ENCODE results near the gene PORCN.

Gene PORCN

DNA sequence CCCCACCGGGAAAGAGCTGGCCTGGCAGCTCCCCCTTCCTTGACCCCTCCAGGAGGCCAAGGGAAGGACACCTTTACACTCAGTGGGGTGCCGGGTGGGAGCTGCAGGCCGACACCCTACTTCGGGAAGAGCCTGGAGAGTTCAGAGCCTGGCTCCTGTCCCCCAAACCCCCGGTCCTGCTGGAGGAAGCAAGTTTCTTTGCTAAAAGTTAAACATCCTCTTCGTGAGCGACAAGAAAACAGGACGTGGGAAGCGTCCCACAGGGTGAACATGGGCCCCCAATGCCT lies 35.1 kb upstream of the PORCN start:
- no CpG with 5 or more reads among the region's 9 CpGs for WGBS (ENCODE audit: extremely low coverage, insufficient coverage, low lambda C conversion rate)

DNA sequence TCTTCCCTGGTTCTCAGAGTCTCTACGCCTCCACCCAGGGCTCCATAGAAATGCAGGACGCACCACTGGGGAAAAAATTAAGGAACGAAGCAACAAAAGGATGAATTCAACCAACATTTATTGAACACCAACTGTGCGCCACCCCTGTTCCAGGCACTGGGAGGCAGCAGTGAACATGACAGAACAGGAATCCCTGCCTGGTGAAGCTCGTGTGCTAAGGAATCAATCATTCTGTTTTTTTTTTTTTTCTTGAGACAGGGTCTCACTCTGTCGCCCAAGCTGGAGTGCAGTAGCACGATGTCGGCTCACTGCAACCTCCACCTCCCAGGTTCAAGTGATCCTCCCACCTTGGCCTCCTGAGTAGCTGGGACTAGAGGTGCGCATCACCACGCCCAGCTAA lies 34.7 kb upstream of the PORCN start:
- H3K27ac ChIP-seq (ENCODE audit: low read depth, low read length) = no peak overlapping the region
- no peak overlapping the region for H4K8ac ChIP-seq (ENCODE audit: low read depth, low read length)
- H3K4me2 ChIP-seq (ENCODE audit: low read length) = no peak overlapping the region
- H3K18ac ChIP-seq (ENCODE audit: low read length) = no peak overlapping the region
- H3K27me3 ChIP-seq (ENCODE audit: insufficient read depth, low read length, poor library complexity) = no peaks in the 10 kb centered on the region
- no peak overlapping the region for H2BK5ac ChIP-seq (ENCODE audit: low read length)
- no peaks in the 10 kb centered on the region for H3K36me3 ChIP-seq (ENCODE audit: control insufficient read depth, insufficient read depth, low read length)
- H3K23ac ChIP-seq (ENCODE audit: low read length) = no peak overlapping the region
- H3K4me3 ChIP-seq (ENCODE audit: low read length) = no peak overlapping the region
- H3K56ac ChIP-seq (ENCODE audit: low read length) = peak overlapping the region; percentile 56
- WGBS (ENCODE audit: extremely low coverage, insufficient coverage, low lambda C conversion rate) = no CpG with 5 or more reads among the region's 10 CpGs
- H3K9ac ChIP-seq (ENCODE audit: low read length) = no peak overlapping the region
- no peak overlapping the region for H2BK120ac ChIP-seq (ENCODE audit: low read depth, low read length)
- H3K4me1 ChIP-seq (ENCODE audit: control insufficient read depth, low read depth, low read length) = no peaks in the 10 kb centered on the region
- H2BK15ac ChIP-seq (replicated peaks; ENCODE audit: low read depth) = no peak overlapping the region
- H3K4ac ChIP-seq (ENCODE audit: low read depth, low read length) = no peak overlapping the region
- no peak overlapping the region for H4K5ac ChIP-seq (ENCODE audit: low read length)
- H2AK5ac ChIP-seq (ENCODE audit: low read length) = no peak overlapping the region
- H3K79me1 ChIP-seq (ENCODE audit: low read length) = peaks cover 4% of the 10 kb centered on the region
- peak; percentile 47 for DNase-seq
- peaks cover 15% of the 10 kb centered on the region for H3K79me2 ChIP-seq (ENCODE audit: control insufficient read depth, insufficient read depth, low read length)

More for the DNA sequence above, 35.1 kb upstream of the PORCN start:
- H4K5ac ChIP-seq (ENCODE audit: low read length) = no peak overlapping the region
- no peak overlapping the region for H2BK5ac ChIP-seq (ENCODE audit: low read length)
- H3K56ac ChIP-seq (ENCODE audit: low read length) = peak overlapping the region; percentile 56
- H3K4me2 ChIP-seq (ENCODE audit: low read length) = no peak overlapping the region
- H3K27ac ChIP-seq (ENCODE audit: low read depth, low read length) = peak overlapping the region; percentile 69
- H3K79me1 ChIP-seq (ENCODE audit: low read length) = peaks cover 4% of the 10 kb centered on the region
- H2BK15ac ChIP-seq (replicated peaks; ENCODE audit: low read depth) = no peak overlapping the region
- no peak overlapping the region for H3K23ac ChIP-seq (ENCODE audit: low read length)
- peaks cover 15% of the 10 kb centered on the region for H3K79me2 ChIP-seq (ENCODE audit: control insufficient read depth, insufficient read depth, low read length)
- H3K4me3 ChIP-seq (ENCODE audit: low read length) = no peak overlapping the region
- H3K4ac ChIP-seq (ENCODE audit: low read depth, low read length) = no peak overlapping the region
- no peaks in the 10 kb centered on the region for H3K4me1 ChIP-seq (ENCODE audit: control insufficient read depth, low read depth, low read length)
- H2AK5ac ChIP-seq (ENCODE audit: low read length) = no peak overlapping the region
- no peak overlapping the region for H4K8ac ChIP-seq (ENCODE audit: low read depth, low read length)
- H3K18ac ChIP-seq (ENCODE audit: low read length) = no peak overlapping the region
- DNase-seq = no peak
- H3K27me3 ChIP-seq (ENCODE audit: insufficient read depth, low read length, poor library complexity) = no peaks in the 10 kb centered on the region
- no peak overlapping the region for H2BK120ac ChIP-seq (ENCODE audit: low read depth, low read length)
- H3K9ac ChIP-seq (ENCODE audit: low read length) = peak overlapping the region; percentile 8
- no peaks in the 10 kb centered on the region for H3K36me3 ChIP-seq (ENCODE audit: control insufficient read depth, insufficient read depth, low read length)

DNA sequence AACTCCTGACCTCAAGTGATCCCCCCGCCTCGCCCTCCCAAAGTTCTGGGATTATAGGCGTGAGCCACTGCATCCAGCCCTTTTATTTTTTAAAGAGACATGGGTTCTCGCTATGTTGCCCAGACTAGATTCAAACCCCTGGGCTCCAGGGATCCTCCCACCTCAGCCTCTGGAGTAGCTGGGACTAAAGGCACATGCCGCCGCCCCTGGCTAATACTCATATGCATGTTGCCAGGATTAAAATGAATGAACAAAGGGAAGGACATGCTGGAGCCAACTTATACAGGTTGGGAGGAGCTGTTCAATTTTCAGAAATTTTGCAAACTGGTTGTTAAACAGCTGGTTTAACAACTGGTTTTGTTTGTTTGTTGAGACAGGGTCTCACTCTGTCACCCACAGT lies 34.2 kb upstream of the PORCN start:
- Histone ChIP-seq H2BK5ac (ENCODE audit: low read length) (no peak overlapping the region), H2BK15ac (replicated peaks; ENCODE audit: low read depth) (no peak overlapping the region), H3K4me3 (ENCODE audit: low read length) (no peak overlapping the region), H3K79me1 (ENCODE audit: low read length) (peaks cover 4% of the 10 kb centered on the region), H3K4me2 (ENCODE audit: low read length) (no peak overlapping the region), H4K8ac (ENCODE audit: low read depth, low read length) (no peak overlapping the region), H3K4ac (ENCODE audit: low read depth, low read length) (no peak overlapping the region), H2AK5ac (ENCODE audit: low read length) (no peak overlapping the region), H3K27me3 (ENCODE audit: insufficient read depth, low read length, poor library complexity) (no peaks in the 10 kb centered on the region), H3K27ac (ENCODE audit: low read depth, low read length) (no peak overlapping the region), H3K36me3 (ENCODE audit: control insufficient read depth, insufficient read depth, low read length) (no peaks in the 10 kb centered on the region), H3K23ac (ENCODE audit: low read length) (no peak overlapping the region), H4K5ac (ENCODE audit: low read length) (no peak overlapping the region), H3K9ac (ENCODE audit: low read length) (no peak overlapping the region), H3K4me1 (ENCODE audit: control insufficient read depth, low read depth, low read length) (no peaks in the 10 kb centered on the region), H3K79me2 (ENCODE audit: control insufficient read depth, insufficient read depth, low read length) (peaks cover 15% of the 10 kb centered on the region), H2BK120ac (ENCODE audit: low read depth, low read length) (no peak overlapping the region), H3K18ac (ENCODE audit: low read length) (no peak overlapping the region), H3K56ac (ENCODE audit: low read length) (no peak overlapping the region)
- WGBS (ENCODE audit: extremely low coverage, insufficient coverage, low lambda C conversion rate) = no CpG with 5 or more reads among the region's 6 CpGs
- DNase-seq = no peak

DNA sequence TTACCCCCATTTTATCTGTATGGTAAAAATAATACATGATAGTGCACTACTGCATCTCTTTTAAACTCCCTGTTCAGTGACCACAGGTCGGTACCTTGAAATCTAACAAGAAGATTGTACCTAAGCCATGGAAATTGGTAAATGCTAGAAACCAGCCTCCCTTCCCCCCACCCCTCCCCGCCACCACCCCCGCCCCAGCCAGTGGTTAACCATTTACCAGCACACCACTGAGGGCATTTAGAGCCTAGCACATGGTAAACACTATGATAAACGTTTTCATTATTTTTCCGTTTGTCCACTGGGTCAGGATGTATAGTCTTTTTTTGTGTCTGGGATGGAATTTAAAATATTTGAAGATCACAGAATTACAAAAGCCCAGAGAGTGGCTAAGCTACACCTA lies 33.5 kb upstream of the PORCN start:
- H3K4ac ChIP-seq (ENCODE audit: low read depth, low read length) = no peak overlapping the region
- H3K56ac ChIP-seq (ENCODE audit: low read length) = peak overlapping the region; percentile 82
- H4K5ac ChIP-seq (ENCODE audit: low read length) = no peak overlapping the region
- peak overlapping the region; percentile 56 for H3K4me2 ChIP-seq (ENCODE audit: low read length)
- H3K23ac ChIP-seq (ENCODE audit: low read length) = no peak overlapping the region
- no peak overlapping the region for H3K27ac ChIP-seq (ENCODE audit: low read depth, low read length)
- WGBS (ENCODE audit: extremely low coverage, insufficient coverage, low lambda C conversion rate) = no CpG with 5 or more reads among the region's 5 CpGs
- H3K4me3 ChIP-seq (ENCODE audit: low read length) = peak overlapping the region; percentile 88
- peak; percentile 12 for DNase-seq
- no peak overlapping the region for H2BK15ac ChIP-seq (replicated peaks; ENCODE audit: low read depth)
- H3K79me1 ChIP-seq (ENCODE audit: low read length) = peaks cover 4% of the 10 kb centered on the region
- H2BK5ac ChIP-seq (ENCODE audit: low read length) = no peak overlapping the region
- no peaks in the 10 kb centered on the region for H3K27me3 ChIP-seq (ENCODE audit: insufficient read depth, low read length, poor library complexity)
- H4K8ac ChIP-seq (ENCODE audit: low read depth, low read length) = peak overlapping the region; percentile 13
- no peak overlapping the region for H2BK120ac ChIP-seq (ENCODE audit: low read depth, low read length)
- H3K4me1 ChIP-seq (ENCODE audit: control insufficient read depth, low read depth, low read length) = no peaks in the 10 kb centered on the region
- H3K79me2 ChIP-seq (ENCODE audit: control insufficient read depth, insufficient read depth, low read length) = peaks cover 15% of the 10 kb centered on the region
- peak overlapping the region; percentile 65 for H3K9ac ChIP-seq (ENCODE audit: low read length)
- no peak overlapping the region for H3K18ac ChIP-seq (ENCODE audit: low read length)
- no peak overlapping the region for H2AK5ac ChIP-seq (ENCODE audit: low read length)
- H3K36me3 ChIP-seq (ENCODE audit: control insufficient read depth, insufficient read depth, low read length) = no peaks in the 10 kb centered on the region

DNA sequence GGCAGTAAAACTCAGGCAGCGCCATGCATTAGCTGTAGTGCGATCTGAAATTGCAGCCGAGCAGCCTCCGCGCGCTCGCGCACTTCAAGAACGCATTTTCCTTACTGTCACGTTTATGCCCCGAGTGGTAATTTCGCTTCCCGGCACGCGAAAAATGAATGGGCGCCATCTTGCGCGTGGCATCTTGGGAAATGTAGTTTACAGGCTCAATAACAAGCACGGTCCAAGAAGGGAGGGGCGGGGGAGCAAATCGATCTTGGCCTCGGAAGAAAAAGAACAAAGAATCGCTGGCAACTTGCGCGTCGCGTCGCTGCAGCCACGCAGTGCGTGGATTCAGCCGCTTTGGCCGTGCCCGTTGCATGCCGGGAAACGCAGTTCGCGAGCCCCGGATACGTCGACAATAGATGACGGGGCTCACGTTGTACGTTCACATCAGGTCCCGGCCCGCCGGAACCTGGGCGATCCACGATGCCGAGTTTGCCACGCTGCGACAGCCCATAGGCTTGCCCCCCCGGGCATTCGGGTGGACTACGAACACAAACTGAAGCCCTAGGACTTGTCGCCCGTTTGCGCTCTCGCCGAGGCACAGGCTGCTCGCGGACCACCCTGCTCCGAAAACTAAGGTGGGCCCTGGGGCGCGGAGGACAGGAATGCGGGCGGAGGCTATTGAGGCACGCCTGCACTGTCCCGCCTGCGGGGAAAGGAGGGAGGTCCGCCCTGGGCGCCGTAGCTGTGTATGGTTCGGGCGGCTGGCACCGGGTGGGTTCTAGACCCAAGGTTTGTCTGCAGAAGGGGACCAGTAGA lies 32.8 kb upstream of the PORCN start, which contains the start of gene FTSJ1:
FTSJ1 (plus strand) TSS at position 426 of the 804 bp plus-strand sequence. CDS start 1,849 bp downstream, outside the sequence.
- peak within 1 kb of the TSS; percentile 42 for H3K18ac ChIP-seq (ENCODE audit: low read length)
- H3K79me1 ChIP-seq (ENCODE audit: low read length) = peaks cover 4% of the 10 kb centered on the region
- no peak within 1 kb of the TSS for H4K5ac ChIP-seq (ENCODE audit: low read length)
- H3K27ac ChIP-seq (ENCODE audit: low read depth, low read length) = no peak within 1 kb of the TSS
- WGBS (ENCODE audit: extremely low coverage, insufficient coverage, low lambda C conversion rate) = no CpG with 5 or more reads among the region's 75 CpGs
- H3K4ac ChIP-seq (ENCODE audit: low read depth, low read length) = peak within 1 kb of the TSS; percentile 57
- peak within 1 kb of the TSS; percentile 88 for H3K4me3 ChIP-seq (ENCODE audit: low read length)
- H2AK5ac ChIP-seq (ENCODE audit: low read length) = no peak within 1 kb of the TSS
- H3K4me2 ChIP-seq (ENCODE audit: low read length) = peak within 1 kb of the TSS; percentile 56
- peak; percentile 86 for DNase-seq
- H4K8ac ChIP-seq (ENCODE audit: low read depth, low read length) = peak within 1 kb of the TSS; percentile 13
- H2BK15ac ChIP-seq (replicated peaks; ENCODE audit: low read depth) = no peak within 1 kb of the TSS
- peaks cover 15% of the 10 kb centered on the region for H3K79me2 ChIP-seq (ENCODE audit: control insufficient read depth, insufficient read depth, low read length)
- peak within 1 kb of the TSS; percentile 65 for H3K9ac ChIP-seq (ENCODE audit: low read length)
- peak within 1 kb of the TSS; percentile 82 for H3K56ac ChIP-seq (ENCODE audit: low read length)
- H3K4me1 ChIP-seq (ENCODE audit: control insufficient read depth, low read depth, low read length) = no peaks in the 10 kb centered on the region
- H2BK5ac ChIP-seq (ENCODE audit: low read length) = no peak within 1 kb of the TSS
- no peak within 1 kb of the TSS for H3K23ac ChIP-seq (ENCODE audit: low read length)
- no peaks in the 10 kb centered on the region for H3K27me3 ChIP-seq (ENCODE audit: insufficient read depth, low read length, poor library complexity)
- no peaks in the 10 kb centered on the region for H3K36me3 ChIP-seq (ENCODE audit: control insufficient read depth, insufficient read depth, low read length)
- H2BK120ac ChIP-seq (ENCODE audit: low read depth, low read length) = no peak within 1 kb of the TSS

DNA sequence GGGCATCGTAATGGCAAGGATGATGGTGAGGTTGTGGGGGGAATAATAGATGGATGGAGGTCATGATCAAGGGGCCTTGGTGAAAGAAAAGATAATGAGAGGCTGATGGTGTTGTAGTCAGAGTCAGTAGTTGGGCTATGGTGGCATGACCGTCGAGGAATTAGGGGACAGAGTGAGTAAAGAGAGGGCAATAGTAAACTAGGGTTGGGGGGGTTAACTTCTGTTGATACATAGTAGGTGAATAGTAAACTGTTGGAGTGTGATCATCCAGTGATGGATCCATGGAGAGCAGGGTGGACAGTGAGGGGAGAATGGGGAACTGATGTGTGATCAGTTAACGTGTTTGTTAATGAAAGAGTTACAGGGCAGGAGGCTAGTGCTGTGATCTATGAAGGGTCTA lies 31.9 kb upstream of the PORCN start:
- Histone ChIP-seq H2AK5ac (ENCODE audit: low read length) (no peak overlapping the region), H3K56ac (ENCODE audit: low read length) (peak overlapping the region; percentile 82), H3K4me1 (ENCODE audit: control insufficient read depth, low read depth, low read length) (no peaks in the 10 kb centered on the region), H4K5ac (ENCODE audit: low read length) (no peak overlapping the region), H2BK5ac (ENCODE audit: low read length) (no peak overlapping the region), H3K27me3 (ENCODE audit: insufficient read depth, low read length, poor library complexity) (no peaks in the 10 kb centered on the region), H3K9ac (ENCODE audit: low read length) (peak overlapping the region; percentile 65), H2BK120ac (ENCODE audit: low read depth, low read length) (no peak overlapping the region), H3K23ac (ENCODE audit: low read length) (no peak overlapping the region), H3K79me1 (ENCODE audit: low read length) (peaks cover 4% of the 10 kb centered on the region), H3K18ac (ENCODE audit: low read length) (no peak overlapping the region), H2BK15ac (replicated peaks; ENCODE audit: low read depth) (no peak overlapping the region), H3K4me3 (ENCODE audit: low read length) (peak overlapping the region; percentile 88), H3K4ac (ENCODE audit: low read depth, low read length) (no peak overlapping the region), H3K36me3 (ENCODE audit: control insufficient read depth, insufficient read depth, low read length) (no peaks in the 10 kb centered on the region), H3K79me2 (ENCODE audit: control insufficient read depth, insufficient read depth, low read length) (peaks cover 15% of the 10 kb centered on the region), H4K8ac (ENCODE audit: low read depth, low read length) (no peak overlapping the region), H3K4me2 (ENCODE audit: low read length) (peak overlapping the region; percentile 32), H3K27ac (ENCODE audit: low read depth, low read length) (no peak overlapping the region)
- WGBS (ENCODE audit: extremely low coverage, insufficient coverage, low lambda C conversion rate) = no CpG with 5 or more reads among the region's 4 CpGs
- no peak for DNase-seq

Measured in mesendoderm (in vitro differentiated cells).